KG1 (cell line): ENCODE results near the gene AUTS2.
"Not testable (repeated sequence)": the region's sequence is repeated elsewhere in the genome, so short reads cannot be mapped to it uniquely, and the experiment has no call there.

Experiments
- DNase-seq: peaks from one replicate; lab custom pipeline; 2025; lab: John Stamatoyannopoulos, UW

The AUTS2 gene

GRCh38 chr7:69761290-69761922, 163.1 kb downstream of the AUTS2 start:
- DNase-seq: no peak

- DNase-seq: no peak
Observed at GRCh38 chr7:69762821-69763352, 164.6 kb downstream of the AUTS2 start.

- no peak for DNase-seq
Observed at GRCh38 chr7:69763513-69763912, 165.2 kb downstream of the AUTS2 start.

DNA sequence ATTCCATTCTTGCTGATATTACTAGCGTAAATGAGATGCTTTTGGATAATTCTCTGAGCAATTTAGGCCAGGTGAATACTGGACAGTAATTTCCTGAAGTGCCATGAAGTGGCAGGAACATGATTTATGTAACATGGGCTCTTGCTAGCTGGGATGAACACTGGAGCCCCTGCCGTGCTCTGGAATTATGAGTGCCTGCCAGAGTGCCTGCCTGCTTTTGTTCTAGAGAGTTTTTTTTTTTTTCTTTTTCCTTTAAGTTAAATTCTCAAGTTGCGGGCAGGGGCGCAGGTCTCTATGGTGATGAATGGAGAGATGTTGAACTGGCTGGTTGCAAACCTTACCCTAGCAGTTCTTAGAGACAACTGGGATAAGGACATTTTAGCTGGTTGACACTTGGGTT, 165.9 kb downstream of the AUTS2 start:
- no peak for DNase-seq

- no peak for DNase-seq
Observed at GRCh38 chr7:69764681-69765080, 166.4 kb downstream of the AUTS2 start.

GRCh38 chr7:69765879-69766278, 167.6 kb downstream of the AUTS2 start:
- DNase-seq: no peak

- DNase-seq: no peak
Observed at GRCh38 chr7:69768986-69769595, 170.8 kb downstream of the AUTS2 start.

DNA sequence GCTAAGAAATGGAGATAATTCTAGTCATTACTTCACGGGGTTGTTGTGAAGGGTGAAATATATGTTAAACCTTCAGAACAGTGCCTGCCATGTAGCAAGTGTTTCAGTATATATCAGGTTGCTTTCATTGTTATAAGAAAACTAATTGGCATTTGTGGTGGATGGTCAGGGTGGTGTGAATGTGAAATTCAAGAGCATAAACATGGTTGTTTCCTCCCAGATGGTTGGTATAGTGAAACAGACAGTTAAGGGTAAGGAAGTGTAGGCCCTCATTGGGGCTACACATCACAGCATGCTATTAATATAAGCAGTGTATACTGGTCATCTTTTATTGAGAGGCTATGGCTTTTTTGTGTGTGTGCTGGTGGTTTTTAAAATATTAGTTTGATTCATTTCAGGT, 171.6 kb downstream of the AUTS2 start:
- DNase-seq: no peak

DNA sequence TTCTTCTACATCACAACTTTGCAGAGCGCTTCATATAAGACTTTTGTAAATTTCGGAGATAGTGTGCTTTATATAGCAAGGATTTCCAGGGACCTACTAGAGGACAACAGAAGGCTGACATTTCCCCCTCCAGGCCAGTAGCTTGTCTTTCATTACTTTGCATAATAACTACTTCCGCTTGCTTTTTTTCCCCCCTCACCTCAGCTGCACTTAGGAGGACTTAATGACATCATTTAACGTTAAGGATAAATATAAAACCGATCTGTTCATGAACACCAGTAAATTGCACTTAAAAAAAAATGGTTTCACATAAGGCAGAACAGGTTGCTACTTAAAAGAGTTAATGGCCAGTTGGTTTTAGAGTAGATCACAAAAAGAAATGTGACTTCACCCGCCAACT, 172.3 kb downstream of the AUTS2 start:
- no peak for DNase-seq

DNA sequence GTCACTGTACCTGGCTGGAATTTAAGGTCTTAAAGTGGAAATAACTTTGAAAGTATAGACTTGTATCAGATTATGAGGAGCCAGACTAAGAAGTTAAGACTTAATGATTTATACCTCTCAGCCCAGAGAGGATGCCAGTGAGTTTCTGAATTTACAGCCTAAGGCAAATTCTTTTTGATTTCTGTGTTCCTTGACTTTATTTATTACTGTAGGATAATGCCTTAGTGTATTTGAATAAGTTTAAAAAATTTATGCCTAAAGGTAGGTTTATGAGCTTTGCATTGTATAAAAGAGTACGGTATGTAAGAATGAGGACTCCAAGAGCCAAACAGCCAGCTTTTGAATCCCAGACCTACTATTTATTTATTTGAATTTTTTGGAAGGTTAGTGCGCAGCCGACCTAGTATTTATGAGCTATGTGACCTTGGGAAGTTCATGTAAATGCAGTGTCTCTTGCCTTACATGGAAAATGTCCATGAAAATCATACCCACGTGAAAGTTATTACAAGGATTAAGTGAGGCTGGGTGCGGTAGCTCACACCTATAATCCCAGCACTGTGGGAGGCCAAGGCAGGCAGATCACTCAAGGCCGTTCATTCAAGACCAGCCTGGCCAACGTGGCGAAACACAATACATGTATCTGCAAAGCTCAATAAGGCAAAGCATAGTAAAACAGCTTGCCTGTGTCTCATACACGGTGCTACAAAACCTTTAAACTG, 174.6 kb downstream of the AUTS2 start:
- no peak for DNase-seq

DNA sequence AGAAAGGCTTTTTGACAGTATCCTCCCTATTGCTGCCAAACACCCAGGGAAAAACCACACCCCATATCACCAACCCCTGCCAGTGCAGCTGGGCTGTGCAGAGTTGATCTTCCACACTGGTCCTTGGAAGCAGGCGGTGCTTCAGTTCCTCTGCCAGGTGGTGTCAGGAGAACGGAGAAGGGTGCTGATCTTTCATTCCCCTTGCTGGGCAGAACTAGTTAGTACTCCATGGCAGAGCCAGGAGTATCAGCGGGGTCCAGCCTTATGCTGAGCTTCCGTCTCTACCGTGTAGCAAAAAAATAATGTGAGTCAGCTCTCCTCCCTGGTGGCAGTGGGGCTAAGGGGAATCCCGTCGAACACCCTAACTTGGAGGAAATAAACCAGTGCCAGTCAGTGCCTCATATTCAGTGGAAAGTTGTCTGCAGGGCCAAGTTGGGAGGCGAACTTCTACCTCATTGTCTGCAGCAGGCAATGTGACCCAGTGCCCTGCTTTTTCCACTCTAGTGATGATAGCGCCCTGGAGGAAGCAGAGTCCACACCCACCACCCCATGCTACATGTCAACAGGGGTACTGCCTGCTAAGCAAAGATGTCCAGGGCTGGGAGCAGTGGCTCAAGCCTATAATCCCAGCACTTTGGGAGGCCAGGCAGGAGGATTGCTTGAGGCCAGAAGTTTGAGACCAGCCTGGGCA, 175.4 kb downstream of the AUTS2 start:
- no peak for DNase-seq

DNA sequence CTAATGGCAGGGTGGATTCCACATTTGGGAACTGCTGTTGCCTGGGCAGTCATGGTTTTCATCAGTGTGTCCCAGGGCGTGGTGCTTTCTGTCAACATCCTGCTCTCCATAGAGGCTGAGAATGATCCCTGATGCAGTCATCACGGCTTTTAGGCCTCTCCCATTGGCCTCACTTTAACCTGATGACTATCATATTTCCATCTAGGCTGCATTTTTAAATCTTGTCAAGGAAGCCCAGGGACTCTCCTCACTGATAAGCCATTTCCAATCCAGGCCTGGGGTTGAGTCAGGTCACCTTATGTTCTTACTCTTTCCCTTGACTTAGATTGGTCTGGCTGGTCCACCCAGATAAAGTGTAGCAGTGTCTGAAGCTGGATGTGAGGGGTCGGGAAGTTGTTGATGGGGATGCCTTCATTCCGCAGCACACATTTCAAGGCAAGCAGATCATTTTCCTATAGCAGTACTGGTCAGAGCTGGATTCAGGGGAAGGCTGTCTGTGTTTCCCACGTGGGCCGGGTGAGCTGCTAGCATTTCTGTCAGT, 177.0 kb downstream of the AUTS2 start:
- DNase-seq: no peak

DNA sequence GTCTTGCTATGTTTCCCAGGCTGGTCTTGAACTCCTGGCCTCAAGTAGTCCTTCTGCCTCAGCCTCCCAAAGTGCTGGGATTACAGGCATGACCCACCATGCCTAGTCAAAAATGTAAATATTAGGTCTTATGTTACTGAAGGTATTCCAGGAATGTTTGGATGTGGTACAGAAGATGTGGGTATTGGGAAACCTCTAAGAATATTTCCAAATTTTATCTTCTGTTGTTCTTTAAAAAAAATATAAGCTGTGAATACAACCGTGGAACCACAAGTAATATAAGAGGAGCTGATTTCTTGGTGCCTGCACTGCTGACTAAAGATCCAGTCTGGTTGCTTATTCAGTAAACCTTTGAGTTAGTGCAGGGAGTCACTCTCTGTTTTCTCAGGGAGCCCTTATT, 178.3 kb downstream of the AUTS2 start:
- DNase-seq: no peak

DNA sequence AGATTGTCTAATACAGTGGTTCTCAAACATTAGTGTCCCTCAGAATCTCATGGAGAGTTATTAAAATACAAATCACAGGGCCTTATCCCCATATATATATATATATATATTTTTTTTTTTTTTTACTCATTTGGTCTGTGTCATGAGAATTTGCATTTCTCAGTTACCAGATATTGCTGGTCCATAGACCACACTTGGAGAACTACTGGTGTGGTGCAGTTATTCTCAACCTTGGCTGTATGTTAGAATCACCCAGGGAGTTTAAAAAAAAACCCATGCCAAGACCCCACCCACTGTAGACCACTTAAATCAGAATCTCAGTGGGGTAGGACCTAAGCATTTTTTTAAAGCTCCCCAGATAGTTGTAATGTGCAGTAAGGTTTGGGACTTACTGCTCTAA, 179.9 kb downstream of the AUTS2 start:
- DNase-seq: no peak

- DNase-seq: no peak
Observed at GRCh38 chr7:69780379-69780778, 182.1 kb downstream of the AUTS2 start.

DNA sequence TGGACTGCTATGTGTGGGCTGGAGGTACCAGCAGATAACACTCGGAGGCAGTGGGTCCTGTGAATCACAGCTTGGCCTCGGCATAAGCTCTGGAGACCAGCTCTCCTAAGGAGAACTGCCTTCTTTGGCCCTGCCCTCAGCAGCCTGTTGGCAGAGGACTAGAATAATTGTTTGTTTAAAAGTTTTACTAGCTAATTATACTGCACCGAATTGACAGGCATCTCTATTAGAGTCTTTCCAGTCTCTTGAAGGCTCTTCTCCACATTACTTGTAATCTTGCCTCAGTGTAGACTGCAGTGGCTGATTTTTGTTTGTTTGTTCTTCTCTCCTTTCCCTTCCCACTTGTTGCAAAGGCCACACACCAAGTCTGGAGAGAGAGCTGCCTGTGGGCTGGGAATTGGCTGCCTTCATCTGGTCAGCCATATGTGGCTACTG, 183.2 kb downstream of the AUTS2 start:
- DNase-seq: no peak

GRCh38 chr7:69782917-69783684, 184.8 kb downstream of the AUTS2 start:
- DNase-seq: no peak

GRCh38 chr7:69786130-69786529, 187.9 kb downstream of the AUTS2 start:
- not testable (repeated sequence) for DNase-seq

DNA sequence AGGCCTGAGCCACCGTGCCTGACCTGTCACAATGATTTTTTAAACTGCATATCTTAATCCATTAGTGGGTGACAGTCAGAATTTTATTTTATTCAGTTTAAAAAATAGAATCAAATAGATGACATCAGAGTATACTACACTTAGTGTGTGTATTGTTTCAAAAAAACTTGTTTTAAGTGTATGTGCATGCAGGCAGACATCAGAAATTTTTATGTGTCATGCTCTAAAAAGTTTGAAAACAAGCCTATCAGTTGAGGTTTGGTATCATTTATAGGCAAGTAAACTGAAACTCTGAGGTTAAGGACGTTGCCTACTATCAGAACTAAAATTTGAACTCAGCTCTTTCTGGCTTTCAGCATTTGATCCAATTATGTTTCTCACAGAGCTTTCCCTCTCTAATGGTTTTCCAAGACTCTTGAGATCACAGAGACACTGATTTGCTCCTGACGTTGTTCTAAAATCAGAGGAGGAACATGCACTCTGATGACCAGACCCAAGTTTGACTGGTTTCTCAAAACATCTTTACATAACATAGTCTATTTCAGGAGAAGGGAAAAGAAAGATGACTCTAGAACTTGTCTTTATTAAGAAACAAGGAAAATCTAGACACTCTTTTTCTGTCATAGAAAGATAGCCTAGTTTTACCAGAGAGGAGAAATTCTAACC, 188.6 kb downstream of the AUTS2 start:
- no peak for DNase-seq

DNA sequence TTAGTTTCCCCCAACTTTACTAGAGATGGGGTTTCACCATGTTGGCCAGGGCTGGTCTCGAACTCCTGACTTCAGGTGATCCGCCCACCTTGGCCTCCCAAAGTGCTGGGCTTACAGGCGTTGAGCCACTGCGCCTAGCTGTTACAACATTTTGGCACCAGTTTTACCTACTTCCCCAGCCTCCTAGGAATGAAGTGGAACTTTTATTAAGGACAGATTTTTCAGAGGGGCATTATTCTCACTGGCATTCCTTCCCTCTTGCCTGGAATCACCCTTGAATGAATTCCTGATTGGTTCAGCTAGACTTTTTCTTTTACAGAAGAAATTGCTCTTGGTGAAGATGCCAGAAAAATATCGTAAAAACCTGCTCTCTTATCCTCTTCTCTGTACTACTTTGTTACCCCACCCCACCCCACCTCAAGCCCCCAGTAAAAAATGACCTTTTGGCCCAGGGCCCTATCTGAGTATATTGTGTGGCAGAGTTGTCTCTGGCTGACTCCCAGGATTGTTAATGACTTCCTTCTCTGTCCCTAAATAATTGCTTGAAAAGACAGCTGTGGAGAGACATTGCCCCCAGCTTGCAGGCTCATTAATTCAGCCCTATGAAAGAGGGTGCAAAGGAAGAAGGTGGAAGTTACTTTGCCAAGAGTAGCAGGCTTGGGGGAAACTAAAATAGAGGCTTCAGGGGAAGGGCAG, 189.6 kb downstream of the AUTS2 start:
- no peak for DNase-seq
